PC-9 (cell line): ENCODE results near the gene TNFRSF14. TPM values are rescaled to one million over a fixed set of nuclear protein-coding genes. Genes with fewer than 3 reads are reported as not detected.

ENCODE experiments used
- BruUV-seq: library from RNA; stranded (reverse); fragments of 400-500 nt; replicated peaks from 2 replicates; lab custom pipeline; 2021; lab: Mats Ljungman, UMichigan
- CTCF ChIA-PET: fragments of 300-600 bp; sonication (Branson Sonifier 250); formaldehyde crosslinking; loops from one replicate; lab custom pipeline; 2022; ENCODE audit warnings: antibody characterized with exemption; lab: Charles Lee
- POLR2A ChIA-PET: fragments of 300-600 bp; sonication (Branson Sonifier 250); formaldehyde crosslinking; loops from one replicate; lab custom pipeline; 2022; ENCODE audit warnings: antibody characterized with exemption; ENCODE audit not compliant: unreplicated experiment; lab: Charles Lee
- DNase-seq, 2 experiments: peaks; one replicate each; pipeline versions ENCODE4 v3.0.0 to v3.0.0-alpha.2; 2015 to 2022; ENCODE audit warnings: mixed read lengths in 1 of 2
- H2AFZ ChIP-seq: fragments of 200-600 bp; sonication (generic); 2 replicates; pipeline ENCODE4 v1.8.1; 2017; ENCODE audit warnings: antibody characterized with exemption
- H3F3A ChIP-seq: fragments of 200-600 bp; sonication (generic); 2 replicates; pipeline ENCODE4 v1.8.1; 2017; ENCODE audit warnings: antibody characterized with exemption, mild to moderate bottlenecking, low read depth; ENCODE audit not compliant: insufficient read depth
- H3K27ac ChIP-seq: fragments of 200-600 bp; sonication (generic); 2 replicates; pipeline ENCODE4 v1.6.1; 2016; ENCODE audit warnings: mixed run types
- H3K27me3 ChIP-seq: fragments of 200-600 bp; sonication (generic); 2 replicates; pipeline ENCODE4 v1.6.1; 2016; ENCODE audit warnings: low read depth, mixed run types; ENCODE audit not compliant: insufficient read depth
- H3K36me3 ChIP-seq: fragments of 200-600 bp; sonication (generic); 2 replicates; pipeline ENCODE4 v1.6.1; 2016; ENCODE audit warnings: low read depth, mixed run types
- H3K4me1 ChIP-seq: fragments of 200-600 bp; sonication (generic); replicated peaks from 2 replicates; pipeline ENCODE4 v1.6.1; 2016; ENCODE audit warnings: mixed run types; ENCODE audit not compliant: insufficient read depth
- H3K4me2 ChIP-seq: fragments of 200-600 bp; sonication (generic); 2 replicates; pipeline ENCODE4 v1.6.1; 2017; ENCODE audit warnings: mixed run types
- H3K4me3 ChIP-seq: fragments of 200-600 bp; sonication (generic); 2 replicates; pipeline ENCODE4 v1.6.1; 2016; ENCODE audit warnings: mixed run types
- H3K79me2 ChIP-seq: fragments of 200-600 bp; sonication (generic); 2 replicates; pipeline ENCODE4 v1.6.1; 2017; ENCODE audit warnings: low read depth, mixed run types
- H3K9me2 ChIP-seq: fragments of 200-600 bp; sonication (generic); 2 replicates; pipeline ENCODE4 v1.8.1; 2017; ENCODE audit warnings: mild to moderate bottlenecking; ENCODE audit not compliant: insufficient read depth
- H3K9me3 ChIP-seq: fragments of 200-600 bp; sonication (generic); 2 replicates; pipeline ENCODE4 v1.8.1; 2016; ENCODE audit warnings: low read depth; ENCODE audit not compliant: insufficient read depth
- H4K20me1 ChIP-seq: fragments of 200-600 bp; sonication (generic); 2 replicates; pipeline ENCODE4 v1.8.1; 2017; ENCODE audit not compliant: insufficient read depth
- CTCF ChIP-seq: fragments of 200-600 bp; sonication (generic); conservative IDR thresholded peaks from 2 replicates; pipeline ENCODE4 v1.6.1; 2017; ENCODE audit warnings: mixed run types, antibody characterized with exemption, mild to moderate bottlenecking, moderate library complexity
- EZH2 ChIP-seq: fragments of 200-600 bp; sonication (generic); IDR thresholded peaks from 2 replicates; pipeline ENCODE4 v1.8.0; 2017; ENCODE audit warnings: antibody characterized with exemption, low read depth
- intact Hi-C: fragments of 100-400 bp; cut with micrococcal nuclease; formaldehyde crosslinking; loops from one replicate; pipeline ENCODE4 v1.10.0; 2022; ENCODE audit not compliant: unreplicated experiment
- total RNA-seq: library from RNA; stranded (reverse); gene quantifications from 2 replicates; pipeline ENCODE4 v1.2.3, GENCODE V29; 2021

Gene TNFRSF14
- total RNA-seq, 1 experiment from 2014 or later, result 9.9 TPM

DNA sequence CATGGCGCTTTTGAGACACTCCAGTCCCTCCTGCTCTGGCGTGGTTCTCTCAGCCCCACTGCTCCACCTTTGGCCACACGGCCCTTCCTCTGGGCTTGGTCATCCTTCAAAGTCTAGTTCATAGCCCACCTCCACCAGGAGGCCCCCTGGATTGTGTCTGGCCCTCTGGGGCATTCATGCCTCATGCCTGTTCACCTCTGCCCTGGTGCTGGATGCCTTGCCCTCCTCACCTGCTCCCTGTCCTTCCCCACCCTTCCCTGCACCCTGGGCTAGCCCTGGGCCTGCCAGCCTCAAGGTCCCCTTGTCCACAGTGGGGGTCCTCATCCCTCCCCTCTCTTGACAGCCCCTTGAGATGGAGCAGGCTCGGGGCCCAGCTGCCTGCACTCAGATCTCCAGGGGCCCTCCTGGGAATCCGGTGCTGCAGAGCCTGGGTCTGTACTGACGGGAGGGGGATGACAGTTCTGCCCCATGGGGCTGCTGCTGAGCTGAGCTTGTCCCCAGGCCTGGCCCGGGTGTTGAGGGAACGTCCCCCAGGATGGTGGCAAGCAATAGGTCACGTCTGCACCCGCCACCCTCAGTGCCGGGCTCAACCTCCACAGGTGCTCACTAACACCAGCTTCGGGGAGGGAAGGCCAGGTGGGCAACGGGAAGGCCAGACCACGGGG is 48.8 kb downstream of the TNFRSF14 start:
- H3K9me3 ChIP-seq, result no peaks in the 10 kb centered on the region
- H4K20me1 ChIP-seq, result no peaks in the 10 kb centered on the region
- no peaks in the 10 kb centered on the region for H3K79me2 ChIP-seq
- CTCF ChIA-PET, result no interaction called here
- TF ChIP-seq EZH2 (no peak), CTCF (no peak)
- H3K4me1 ChIP-seq, result no peaks in the 10 kb centered on the region
- peaks cover 76% of the 10 kb centered on the region for H3K27me3 ChIP-seq
- POLR2A ChIA-PET, result no interaction called here
- H3K4me2 ChIP-seq, result no peak overlapping the region
- H2AFZ ChIP-seq, result no peak overlapping the region
- BruUV-seq, result no TSS peak
- H3K4me3 ChIP-seq, result no peak overlapping the region
- no peaks in the 10 kb centered on the region for H3K36me3 ChIP-seq
- no peaks in the 10 kb centered on the region for H3K9me2 ChIP-seq
- intact Hi-C loops, result no loop called here
- DNase-seq, result no peak
- H3K27ac ChIP-seq, result no peak overlapping the region
- H3F3A ChIP-seq, result peaks cover 5% of the 10 kb centered on the region; the same call in 1 of the 2 replicates

- CTCF ChIA-PET, result no interaction called here
- H3K27ac ChIP-seq, result no peak overlapping the region
Observed at GRCh38 chr1:2605509-2606395, 49.6 kb downstream of the TNFRSF14 start.

More at GRCh38 chr1:2605509-2606395, 49.6 kb downstream of the TNFRSF14 start:
- Histone ChIP-seq H3K4me2 (no peak overlapping the region), H3K27me3 (peaks cover 76% of the 10 kb centered on the region), H3K36me3 (no peaks in the 10 kb centered on the region), H3K4me3 (no peak overlapping the region), H3K4me1 (no peaks in the 10 kb centered on the region), H3K9me3 (no peaks in the 10 kb centered on the region), H2AFZ (no peak overlapping the region), H3K9me2 (no peaks in the 10 kb centered on the region), H4K20me1 (no peaks in the 10 kb centered on the region), H3F3A (peaks cover 7% of the 10 kb centered on the region; the same call in 1 of the 2 replicates), H3K79me2 (no peaks in the 10 kb centered on the region)
- no peak for DNase-seq
- POLR2A ChIA-PET, result no interaction called here
- TF ChIP-seq EZH2, result no peak
- no peak for TF ChIP-seq CTCF
- intact Hi-C loops, result no loop called here
- BruUV-seq, result no TSS peak
